DMS 273 (cell line): ENCODE measurements around the gene COL4A2.
A peak's percentile ranks its signal among the peaks of the same experiment; 100 is the strongest.
"Not testable (repeated sequence)": the region's sequence is repeated elsewhere in the genome, so short reads cannot be mapped to it uniquely, and the experiment has no call there.

Experiments used
- DNase-seq: peaks from one replicate; lab custom pipeline; 2025; ENCODE audit not compliant: unreplicated experiment; lab: John Stamatoyannopoulos, UW

COL4A2 gene

GRCh38 chr13:110377178-110377825 lies 70.2 kb downstream of the COL4A2 start:
- no peak for DNase-seq

GRCh38 chr13:110377826-110378201 lies 70.7 kb downstream of the COL4A2 start:
- no peak for DNase-seq

- DNase-seq: no peak
These were observed 72.3 kb downstream of the COL4A2 start for GRCh38 chr13:110379358-110379757.

- no peak for DNase-seq
These were observed 72.8 kb downstream of the COL4A2 start for GRCh38 chr13:110379905-110380341.

- DNase-seq: no peak
These were observed 73.4 kb downstream of the COL4A2 start for GRCh38 chr13:110380359-110381028.

GRCh38 chr13:110381029-110381360 lies 73.9 kb downstream of the COL4A2 start:
- no peak for DNase-seq

GRCh38 chr13:110382229-110382628 lies 75.1 kb downstream of the COL4A2 start:
- no peak for DNase-seq

GRCh38 chr13:110382830-110383229 lies 75.7 kb downstream of the COL4A2 start:
- DNase-seq: no peak

- peak; percentile 56 for DNase-seq
These were observed 80.5 kb downstream of the COL4A2 start for GRCh38 chr13:110387451-110388107.

GRCh38 chr13:110388108-110388943 lies 81.2 kb downstream of the COL4A2 start:
- peak; percentile 61 for DNase-seq

GRCh38 chr13:110390567-110390966 lies 83.5 kb downstream of the COL4A2 start:
- DNase-seq: no peak

GRCh38 chr13:110391273-110391672 lies 84.2 kb downstream of the COL4A2 start:
- no peak for DNase-seq

- DNase-seq: no peak
These were observed 85.6 kb downstream of the COL4A2 start for GRCh38 chr13:110392510-110393240.

GRCh38 chr13:110393761-110394160 lies 86.7 kb downstream of the COL4A2 start:
- DNase-seq: no peak

GRCh38 chr13:110394371-110394841 lies 87.3 kb downstream of the COL4A2 start:
- DNase-seq: no peak

- DNase-seq: not testable (repeated sequence)
These were observed 88.5 kb downstream of the COL4A2 start for GRCh38 chr13:110395616-110396015.

GRCh38 chr13:110396476-110396875 lies 89.4 kb downstream of the COL4A2 start:
- no peak for DNase-seq

- DNase-seq: no peak
These were observed 89.9 kb downstream of the COL4A2 start for GRCh38 chr13:110396913-110397381.

GRCh38 chr13:110397436-110398115 lies 90.5 kb downstream of the COL4A2 start:
- no peak for DNase-seq
